ENCODE results near the gene GALNTL6.

Gene GALNTL6

GRCh38 chr4:172245516-172245915, 432.3 kb downstream of the GALNTL6 start:
- no peak for DNase-seq

- no peak for DNase-seq
Measured at GRCh38 chr4:172253409-172253808, 440.2 kb downstream of the GALNTL6 start.

- DNase-seq: no peak
Measured at GRCh38 chr4:172256820-172257219, 443.6 kb downstream of the GALNTL6 start.

GRCh38 chr4:172270397-172270796, 457.2 kb downstream of the GALNTL6 start:
- DNase-seq: no peak

- DNase-seq: no peak
Measured at GRCh38 chr4:172287117-172287516, 473.9 kb downstream of the GALNTL6 start.

GRCh38 chr4:172305698-172306097, 492.5 kb downstream of the GALNTL6 start:
- no peak for DNase-seq

GRCh38 chr4:172308078-172308477, 494.9 kb downstream of the GALNTL6 start:
- DNase-seq: no peak

GRCh38 chr4:172311682-172312081, 498.5 kb downstream of the GALNTL6 start:
- DNase-seq: no peak

GRCh38 chr4:172323288-172323687, 510.1 kb downstream of the GALNTL6 start:
- no peak for DNase-seq

GRCh38 chr4:172344308-172344938, 531.2 kb downstream of the GALNTL6 start:
- DNase-seq: no peak

- no peak for DNase-seq
Measured at GRCh38 chr4:172348426-172348825, 535.2 kb downstream of the GALNTL6 start.

- DNase-seq: no peak
Measured at GRCh38 chr4:172352356-172352755, 539.2 kb downstream of the GALNTL6 start.

GRCh38 chr4:172356016-172356415, 542.8 kb downstream of the GALNTL6 start:
- DNase-seq: no peak

GRCh38 chr4:172357006-172357540, 543.9 kb downstream of the GALNTL6 start:
- no peak for DNase-seq

- no peak for DNase-seq
Measured at GRCh38 chr4:172362569-172362968, 549.4 kb downstream of the GALNTL6 start.

GRCh38 chr4:172369471-172369959, 556.3 kb downstream of the GALNTL6 start:
- no peak for DNase-seq

GRCh38 chr4:172377486-172378140, 564.4 kb downstream of the GALNTL6 start:
- DNase-seq: no peak

- no peak for DNase-seq
Measured at GRCh38 chr4:172379834-172380233, 566.6 kb downstream of the GALNTL6 start.

- no peak for DNase-seq
Measured at GRCh38 chr4:172390331-172390730, 577.1 kb downstream of the GALNTL6 start.

- DNase-seq: no peak
Measured at GRCh38 chr4:172392741-172393140, 579.5 kb downstream of the GALNTL6 start.

- no peak for DNase-seq
Measured at GRCh38 chr4:172393220-172393619, 580.0 kb downstream of the GALNTL6 start.

GRCh38 chr4:172404676-172405075, 591.5 kb downstream of the GALNTL6 start:
- no peak for DNase-seq

GRCh38 chr4:172410363-172410762, 597.2 kb downstream of the GALNTL6 start:
- DNase-seq: no peak

GRCh38 chr4:172411149-172411548, 597.9 kb downstream of the GALNTL6 start:
- no peak for DNase-seq
